GM12878 (cell line): ENCODE data around the gene WNT16. TPM values are rescaled to one million over a fixed set of nuclear protein-coding genes. Genes with fewer than 3 reads are reported as not detected.

Experiments
- ASH2L ChIP-seq: fragments of 300-600, 200-600 bp; sonication (generic); IDR thresholded peaks from 2 replicates; pipeline ENCODE4 v1.6.1; 2017; ENCODE audit warnings: low read depth, mild to moderate bottlenecking, borderline replicate concordance
- CHD2 ChIP-seq: IDR thresholded peaks from 2 replicates; pipeline ENCODE4 v1.6.1; 2011; ENCODE audit warnings: low read depth, low read length, improper control_type of control experiment, borderline replicate concordance
- E4F1 ChIP-seq: fragments of 450-650 bp; IDR thresholded peaks from 2 replicates; pipeline ENCODE4 v1.6.1; 2018; ENCODE audit warnings: borderline replicate concordance, mild to moderate bottlenecking; ENCODE audit not compliant: partially characterized antibody
- FOXK2 ChIP-seq: fragments of 450-650 bp; IDR thresholded peaks from 2 replicates; pipeline ENCODE4 v1.6.1; 2017; ENCODE audit warnings: mild to moderate bottlenecking, moderate library complexity
- IKZF1 ChIP-seq: fragments of 450-650 bp; conservative IDR thresholded peaks from 2 replicates; pipeline ENCODE4 v1.6.1; 2017; ENCODE audit warnings: antibody characterized with exemption, mild to moderate bottlenecking
- JUNB ChIP-seq: IDR thresholded peaks from 2 replicates; pipeline ENCODE4 v1.6.1; 2016; ENCODE audit warnings: antibody characterized with exemption, mild to moderate bottlenecking
- KLF5 ChIP-seq: fragments of 450-650 bp; IDR thresholded peaks from 2 replicates; pipeline ENCODE4 v1.6.1; 2014; ENCODE audit warnings: mild to moderate bottlenecking; ENCODE audit not compliant: partially characterized antibody
- MXI1 ChIP-seq: fragments of 150-350 bp; IDR thresholded peaks from 2 replicates; pipeline ENCODE4 v1.6.1; 2011; ENCODE audit warnings: low read depth, mild to moderate bottlenecking, inconsistent platforms, low read length, improper control_type of control experiment
- NR2C2 ChIP-seq: IDR thresholded peaks from 2 replicates; pipeline ENCODE4 v1.6.1; 2011; ENCODE audit warnings: borderline replicate concordance, low read depth; ENCODE audit not compliant: control insufficient read depth, insufficient read length
- PAX5 ChIP-seq: IDR thresholded peaks from 2 replicates; pipeline ENCODE4 v1.6.1; 2011; ENCODE audit warnings: low read depth, low read length, borderline replicate concordance
- TCF7 ChIP-seq: IDR thresholded peaks from 2 replicates; pipeline ENCODE4 v1.6.1; 2014; ENCODE audit warnings: antibody characterized with exemption, borderline replicate concordance
- polyA plus RNA-seq, 11 experiments: library from polyadenylated mRNA; depleted of rRNA in 4 of 11; unstranded in 6 of 11; stranded (reverse) in 5 of 11; fragments of >200 nt; fragmentation: Nextera tagmentation in 4 of 11; fragmentation: Illumina TruSeq in 1 of 11; extraction: Ambion mirVana in 4 of 11; extraction: Trizol in 1 of 11; gene quantifications; 1 replicate in 1 of 11; 2 replicates in 10 of 11; pipeline versions ENCODE4 v1.2.1 to v1.2.3, GENCODE V29; 2011 to 2016; ENCODE audit warnings: inconsistent platforms in 2 of 11, missing spikeins in 2 of 11, low read depth in 1 of 11
- total RNA-seq, 4 experiments: library from RNA; depleted of rRNA in 3 of 4; stranded (reverse); fragments of >200 nt in 3 of 4; fragmentation: Illumina TruSeq in 1 of 4; extraction: Trizol in 1 of 4; gene quantifications; 2 replicates each; pipeline versions ENCODE4 v1.2.1 to v1.2.3, GENCODE V29; 2013 to 2021
- TF ChIP-seq, protein P1 (sequence below): IDR thresholded peaks from 2 replicates; pipeline ENCODE4 v1.6.1; 2011; ENCODE audit warnings: borderline replicate concordance, low read depth, mild to moderate bottlenecking, moderate library complexity, mixed read lengths, low read length; ENCODE audit not compliant: insufficient read depth; ENCODE audit errors: extremely low read length
- TF ChIP-seq, protein P2 (sequence below): IDR thresholded peaks from 2 replicates; pipeline ENCODE4 v1.6.1; 2011; ENCODE audit warnings: borderline replicate concordance, low read depth, mild to moderate bottlenecking, moderate library complexity, low read length; ENCODE audit not compliant: insufficient read depth, poor library complexity, severe bottlenecking

Gene WNT16
- total and polyA plus RNA-seq, 10 of the 15 experiments (the other 5 are each of a cell fraction or from before 2014, with no cell fraction given), result 0.05 to 0.11 (median 0.06) TPM; not detected in 5

GRCh38 chr7:121385800-121386179 lies 57.0 kb downstream of the WNT16 start (continued):
- TF ChIP-seq E4F1 (no peak), IKZF1 (peak; percentile 76), ASH2L (no peak), JUNB (peak; percentile 20; the same call in 1 of the 2 replicates), MXI1 (peak; percentile 24; the same call in 1 of the 2 replicates), FOXK2 (no peak), PAX5 (peak; percentile 60; the same call in 1 of the 2 replicates), TCF7 (0 out of 2 replicates have a peak, but pooled peaks have one; percentile 66), CHD2 (no peak), KLF5 (peak; percentile 45), NR2C2 (no peak)
- TF ChIP-seq, protein P1, sequence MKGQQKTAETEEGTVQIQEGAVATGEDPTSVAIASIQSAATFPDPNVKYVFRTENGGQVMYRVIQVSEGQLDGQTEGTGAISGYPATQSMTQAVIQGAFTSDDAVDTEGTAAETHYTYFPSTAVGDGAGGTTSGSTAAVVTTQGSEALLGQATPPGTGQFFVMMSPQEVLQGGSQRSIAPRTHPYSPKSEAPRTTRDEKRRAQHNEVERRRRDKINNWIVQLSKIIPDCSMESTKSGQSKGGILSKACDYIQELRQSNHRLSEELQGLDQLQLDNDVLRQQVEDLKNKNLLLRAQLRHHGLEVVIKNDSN, result no peak
- TF ChIP-seq, protein P2, sequence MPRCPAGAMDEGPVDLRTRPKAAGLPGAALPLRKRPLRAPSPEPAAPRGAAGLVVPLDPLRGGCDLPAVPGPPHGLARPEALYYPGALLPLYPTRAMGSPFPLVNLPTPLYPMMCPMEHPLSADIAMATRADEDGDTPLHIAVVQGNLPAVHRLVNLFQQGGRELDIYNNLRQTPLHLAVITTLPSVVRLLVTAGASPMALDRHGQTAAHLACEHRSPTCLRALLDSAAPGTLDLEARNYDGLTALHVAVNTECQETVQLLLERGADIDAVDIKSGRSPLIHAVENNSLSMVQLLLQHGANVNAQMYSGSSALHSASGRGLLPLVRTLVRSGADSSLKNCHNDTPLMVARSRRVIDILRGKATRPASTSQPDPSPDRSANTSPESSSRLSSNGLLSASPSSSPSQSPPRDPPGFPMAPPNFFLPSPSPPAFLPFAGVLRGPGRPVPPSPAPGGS, result peak; percentile 98
